H1 (cell line): ENCODE measurements around the gene MUC4. TPM values are rescaled to one million over a fixed set of nuclear protein-coding genes. Genes with fewer than 3 reads are reported as not detected.

Experiments used
- CTCF ChIA-PET: fragments of 300-600 bp; sonication (Branson Sonifier 250); formaldehyde crosslinking; loops from one replicate; lab custom pipeline; 2021; ENCODE audit not compliant: partially characterized antibody; lab: Charles Lee
- POLR2A ChIA-PET: fragments of 300-600 bp; sonication (Branson Sonifier 250); formaldehyde crosslinking; loops from one replicate; lab custom pipeline; 2021; ENCODE audit warnings: inconsistent platforms; ENCODE audit not compliant: partially characterized antibody; lab: Charles Lee
- DNase-seq, 2 experiments: peaks; one replicate each; pipeline versions ENCODE4 v3.0.0 to v3.0.0-alpha.2; 2010 to 2022; ENCODE audit warnings: low spot score in 2 of 2, low read depth in 1 of 2, mixed read lengths in 1 of 2
- FAIRE-seq: peaks from 2 replicates; lab custom pipeline; 2011; peaks lifted over from hg19 to GRCh38; lab: Jason Lieb, UNC
- H2AFZ ChIP-seq: 2 replicates; pipeline ENCODE4 v1.8.1; 2012; ENCODE audit warnings: low read length, inconsistent platforms
- H2AK5ac ChIP-seq: 2 replicates; pipeline ENCODE4 v1.6.1; 2013; ENCODE audit warnings: low read depth, low read length
- H2BK120ac ChIP-seq: replicated peaks from 2 replicates; pipeline ENCODE3; 2013; ENCODE audit warnings: low read depth, low read length, inconsistent platforms
- H2BK12ac ChIP-seq: 2 replicates; pipeline ENCODE4 v1.6.1; 2013; ENCODE audit warnings: low read depth, low read length
- H2BK15ac ChIP-seq: 2 replicates; pipeline ENCODE4 v1.6.1; 2013; ENCODE audit warnings: low read length
- H2BK20ac ChIP-seq: 2 replicates; pipeline ENCODE4 v1.6.1; 2013; ENCODE audit warnings: low read length
- H2BK5ac ChIP-seq: 2 replicates; pipeline ENCODE4 v1.6.1; 2013; ENCODE audit warnings: low read depth, low read length
- H3K14ac ChIP-seq: 2 replicates; pipeline ENCODE4 v1.6.1; 2013; ENCODE audit warnings: inconsistent platforms; ENCODE audit not compliant: insufficient read length
- H3K18ac ChIP-seq: 2 replicates; pipeline ENCODE4 v1.6.1; 2013; ENCODE audit warnings: low read length; ENCODE audit errors: extremely low read depth
- H3K23ac ChIP-seq: 2 replicates; pipeline ENCODE4 v1.6.1; 2013; ENCODE audit warnings: inconsistent platforms; ENCODE audit not compliant: insufficient read length
- H3K23me2 ChIP-seq: 2 replicates; pipeline ENCODE4 v1.6.1; 2013; ENCODE audit warnings: low read depth, low read length
- H3K27ac ChIP-seq: 2 replicates; pipeline ENCODE4 v1.6.1; 2011; ENCODE audit warnings: low read depth, low read length, inconsistent platforms
- H3K27me3 ChIP-seq, 4 experiments: replicated peaks in 1 of 4; 1 replicate in 1 of 4; 2 replicates in 3 of 4; pipeline versions ENCODE4 v1.6.1 to v1.8.1; 2011 to 2013; ENCODE audit warnings: low read length in 3 of 4, mild to moderate bottlenecking in 3 of 4, inconsistent platforms in 2 of 4, mixed read lengths in 2 of 4, moderate library complexity in 1 of 4; ENCODE audit not compliant: control insufficient read depth in 3 of 4, insufficient read depth in 3 of 4; ENCODE audit errors: extremely low read depth in 1 of 4
- H3K36me3 ChIP-seq, 4 experiments: 2 replicates each; pipeline versions ENCODE4 v1.6.1 to v1.8.1; 2011 to 2013; ENCODE audit warnings: mild to moderate bottlenecking in 4 of 4, low read length in 3 of 4, moderate library complexity in 2 of 4, control low read depth in 1 of 4, inconsistent platforms in 1 of 4; ENCODE audit not compliant: insufficient read depth in 4 of 4, control insufficient read depth in 2 of 4
- H3K4ac ChIP-seq: replicated peaks from 2 replicates; pipeline ENCODE3; 2013; ENCODE audit warnings: low read length, low read depth, mixed read lengths, inconsistent platforms; ENCODE audit not compliant: insufficient read length
- H3K4me1 ChIP-seq, 4 experiments: replicated peaks in 1 of 4; 1 replicate in 1 of 4; 2 replicates in 3 of 4; pipeline versions ENCODE4 v1.6.1 to v1.8.1; 2011 to 2013; ENCODE audit warnings: low read length in 3 of 4, inconsistent platforms in 2 of 4, mixed read lengths in 1 of 4; ENCODE audit not compliant: insufficient read depth in 4 of 4, control insufficient read depth in 3 of 4
- H3K4me2 ChIP-seq, 2 experiments: 2 replicates each; pipeline versions ENCODE4 v1.6.1 to v1.8.1; 2011 to 2013; ENCODE audit warnings: low read depth in 2 of 2, low read length in 2 of 2, control low read depth in 1 of 2, inconsistent platforms in 1 of 2, mild to moderate bottlenecking in 1 of 2; ENCODE audit not compliant: insufficient read depth in 1 of 2
- H3K4me3 ChIP-seq, 4 experiments: fragments of 200-600, 300-600 bp in 1 of 4; sonication (generic), shearing (Covaris generic), sonication (Bioruptor Twin) in 1 of 4; 2 replicates each; pipeline versions ENCODE4 v1.5.1 to v1.8.1; 2011 to 2016; ENCODE audit warnings: low read length in 4 of 4, low read depth in 3 of 4, control low read depth in 2 of 4, inconsistent platforms in 2 of 4, mild to moderate bottlenecking in 2 of 4, mixed read lengths in 1 of 4, moderate library complexity in 1 of 4; ENCODE audit not compliant: insufficient read depth in 2 of 4; ENCODE audit errors: extremely low read depth in 1 of 4
- H3K56ac ChIP-seq: replicated peaks from 2 replicates; pipeline ENCODE3; 2013; ENCODE audit warnings: low read depth, mild to moderate bottlenecking, mixed read lengths, low read length, inconsistent platforms; ENCODE audit not compliant: insufficient read length
- H3K79me1 ChIP-seq: 2 replicates; pipeline ENCODE4 v1.6.1; 2013; ENCODE audit warnings: low read depth, low read length, control low read depth
- H3K79me2 ChIP-seq, 2 experiments: 2 replicates each; pipeline versions ENCODE4 v1.6.1 to v1.8.1; 2012 to 2013; ENCODE audit warnings: low read length in 2 of 2, mild to moderate bottlenecking in 2 of 2, inconsistent platforms in 1 of 2; ENCODE audit not compliant: insufficient read depth in 2 of 2, control insufficient read depth in 1 of 2
- H3K9ac ChIP-seq, 4 experiments: replicated peaks in 1 of 4; 1 replicate in 1 of 4; 2 replicates in 3 of 4; pipeline versions ENCODE4 v1.6.1 to v1.8.1; 2011 to 2013; ENCODE audit warnings: low read depth in 3 of 4, low read length in 3 of 4, control low read depth in 2 of 4, mild to moderate bottlenecking in 2 of 4, moderate library complexity in 2 of 4, inconsistent platforms in 1 of 4; ENCODE audit errors: extremely low read depth in 1 of 4
- H3K9me3 ChIP-seq, 2 experiments: 2 replicates each; pipeline versions ENCODE4 v1.6.1 to v1.8.1; 2012 to 2013; ENCODE audit warnings: mild to moderate bottlenecking in 2 of 2, moderate library complexity in 2 of 2, control low read depth in 1 of 2, inconsistent platforms in 1 of 2, low read depth in 1 of 2, low read length in 1 of 2, mixed read lengths in 1 of 2; ENCODE audit not compliant: insufficient read depth in 2 of 2
- H4K20me1 ChIP-seq, 2 experiments: replicated peaks in 1 of 2; 2 replicates each; pipeline versions ENCODE3 to v1.8.1; 2011 to 2013; ENCODE audit warnings: inconsistent platforms in 2 of 2, low read length in 2 of 2, mild to moderate bottlenecking in 1 of 2; ENCODE audit not compliant: insufficient read depth in 2 of 2, control insufficient read depth in 1 of 2
- H4K5ac ChIP-seq: 2 replicates; pipeline ENCODE4 v1.6.1; 2013; ENCODE audit warnings: low read length, low read depth, mixed read lengths, inconsistent platforms; ENCODE audit not compliant: insufficient read length
- H4K8ac ChIP-seq: 2 replicates; pipeline ENCODE4 v1.8.0; 2013; ENCODE audit warnings: mild to moderate bottlenecking, moderate library complexity, low read length, inconsistent platforms; ENCODE audit not compliant: insufficient read depth; ENCODE audit errors: extremely low read depth
- H4K91ac ChIP-seq: replicated peaks from 2 replicates; pipeline ENCODE3; 2013; ENCODE audit warnings: low read length, mixed read lengths, inconsistent platforms; ENCODE audit not compliant: insufficient read length
- BACH1 ChIP-seq: IDR thresholded peaks from 2 replicates; pipeline ENCODE4 v1.6.1; 2012; ENCODE audit warnings: low read length, improper control_type of control experiment
- CREB1 ChIP-seq: IDR thresholded peaks from 2 replicates; pipeline ENCODE4 v1.6.1; 2012; ENCODE audit warnings: inconsistent platforms
- SAP30 ChIP-seq: fragments of 300-600 bp; sonication (generic); IDR thresholded peaks from 2 replicates; pipeline ENCODE4 v1.7.1; 2012; ENCODE audit warnings: low read length, moderate library complexity, mild to moderate bottlenecking, inconsistent platforms; ENCODE audit not compliant: insufficient read depth, insufficient replicate concordance
- SP4 ChIP-seq: IDR thresholded peaks from 2 replicates; pipeline ENCODE4 v1.6.1; 2012; ENCODE audit warnings: low read length, inconsistent platforms
- WGBS, 2 experiments: shearing (Covaris generic) in 1 of 2; methylation state at CpG; one replicate each; pipeline versions ENCODE4 v1.1.6 to v1.1.7; 2013 to 2015; ENCODE audit warnings: low lambda C conversion rate in 2 of 2, mixed read lengths in 2 of 2, inconsistent platforms in 1 of 2, low coverage in 1 of 2, missing lambda C conversion rate in 1 of 2; ENCODE audit not compliant: insufficient replicate concordance in 2 of 2, insufficient coverage in 1 of 2, insufficient read length in 1 of 2; ENCODE audit errors: extremely low coverage in 1 of 2, missing lambda C conversion rate in 1 of 2; 5-methylcytosine and 5-hydroxymethylcytosine counted together
- polyA plus RNA-seq, 7 experiments: library from polyadenylated mRNA; depleted of rRNA in 3 of 7; stranded (reverse) in 5 of 7; unstranded in 2 of 7; fragments of >200 nt in 5 of 7; fragments of 200-250 nt in 2 of 7; gene quantifications; 1 replicate in 5 of 7; 2 replicates in 1 of 7; 4 replicates in 1 of 7; pipeline versions ENCODE4 v1.2.1 to v1.2.3, GENCODE V29; 2011 to 2013; ENCODE audit warnings: missing spikeins in 2 of 7, mixed read lengths in 2 of 7
- total RNA-seq: library from RNA; stranded (reverse); fragmentation: NEBNext Ultra II Directional; extraction: Animal tissue kit (Norgen Biotek cat#: 25700); gene quantifications from 2 replicates; pipeline ENCODE4 v1.2.1, GENCODE V29; 2021

MUC4 gene
- total and polyA plus RNA-seq, 2 of the 8 experiments (the other 6 are each of a cell fraction or from before 2014, with no cell fraction given) = 0.89 to 2.0 TPM

DNA sequence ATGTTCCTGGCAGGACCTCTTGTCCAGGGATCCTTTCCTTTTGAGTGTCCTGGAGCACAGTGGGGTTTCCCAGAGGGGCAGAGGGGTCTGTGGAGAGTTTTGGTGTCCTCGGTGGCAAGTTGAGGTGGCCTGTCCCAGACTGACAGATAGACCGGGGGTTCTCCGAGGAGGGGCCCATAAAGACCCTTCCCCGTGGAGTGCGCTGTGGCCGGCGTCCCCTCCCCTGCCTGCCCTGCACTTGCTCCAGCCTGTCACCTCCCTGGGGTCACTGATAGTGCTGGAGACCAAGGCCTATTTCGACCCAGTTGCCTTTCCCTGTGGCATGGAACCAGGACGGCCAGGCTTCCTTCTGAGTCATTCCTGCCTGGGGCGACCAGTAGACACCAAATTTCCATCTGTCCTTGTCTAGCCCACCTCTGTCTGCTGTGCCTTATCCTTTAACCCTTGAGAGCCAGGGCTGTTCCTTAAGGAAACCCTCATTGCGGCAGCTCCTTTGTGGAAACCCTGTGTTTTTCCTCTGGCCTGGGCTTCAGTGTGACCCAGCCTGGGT lies 2.9 kb downstream of the MUC4 start:
- CTCF ChIA-PET = interaction anchor here (13.5 kb wide), 1 partner anchor 44 kb away, joined by 116 read pairs; no protein-coding TSS in a partner anchor
- WGBS, 2 experiments = 75% methylated on average over 11 of the region's 11 CpGs; no CpG with 5 or more reads in 1 of the 2 experiments

More for the DNA sequence above, 2.9 kb downstream of the MUC4 start:
- TF ChIP-seq SP4 (no peak), SAP30 (no peak), BACH1 (no peak), CREB1 (no peak)
- TF ChIP-seq, all 59 proteins: peak for 0
- peak overlapping the region; percentile 87; the same call in 1 of the 2 replicates for H2BK5ac ChIP-seq
- DNase-seq (no peak), FAIRE-seq (no peak)
- no peaks in the 10 kb centered on the region for H3K79me2 ChIP-seq
- no peaks in the 10 kb centered on the region for H3K9me3 ChIP-seq
- peak overlapping the region; percentile 72; the same call in 1 of the 2 replicates for H2BK15ac ChIP-seq
- H3K23ac ChIP-seq = no peak overlapping the region
- no peak overlapping the region for H3K56ac ChIP-seq
- no peak overlapping the region for H3K14ac ChIP-seq
- peak overlapping the region; percentile 77 for H4K91ac ChIP-seq
- H3K79me1 ChIP-seq = no peaks in the 10 kb centered on the region; the same call in 1 of the 2 replicates
- no peaks in the 10 kb centered on the region; a peak in 1 of 7 replicates for H3K27me3 ChIP-seq
- H3K27ac ChIP-seq = no peak overlapping the region
- POLR2A ChIA-PET = interaction anchor here (1.1 to 2.2 kb wide), 3 partner anchors 8 to 13 kb away, joined by 3 to 7 read pairs (median 5); no protein-coding TSS in a partner anchor
- H2AK5ac ChIP-seq = 0 out of 2 replicates have a peak overlapping the region, but pooled peaks have one; percentile 60
- H2BK120ac ChIP-seq = no peak overlapping the region
- H2AFZ ChIP-seq = no peak overlapping the region
- H3K18ac ChIP-seq = peak overlapping the region; percentile 51; the same call in 1 of the 2 replicates
- H4K5ac ChIP-seq = no peak overlapping the region
- H4K8ac ChIP-seq = no peak overlapping the region
- no peaks in the 10 kb centered on the region for H4K20me1 ChIP-seq
- peak overlapping the region; percentile 98; the same call in 1 of the 2 replicates for H2BK20ac ChIP-seq
- peaks cover 4% of the 10 kb centered on the region; the same call in 1 of the 2 replicates for H3K23me2 ChIP-seq
- no peaks in the 10 kb centered on the region for H3K36me3 ChIP-seq
- peak overlapping the region; percentile 98 for H2BK12ac ChIP-seq
- no peak overlapping the region for H3K4me3 ChIP-seq
- no peak overlapping the region for H3K4me2 ChIP-seq
- no peak overlapping the region for H3K4ac ChIP-seq
- no peak overlapping the region for H3K9ac ChIP-seq
- peaks cover 9 to 41% (median 22%) of the 10 kb centered on the region in 4 experiments for H3K4me1 ChIP-seq
